Activated CD4-positive, CD25-positive, alpha-beta regulatory T cell (primary cell): ENCODE measurements around the gene NCKAP5.

Source experiments
- DNase-seq, 4 experiments: peaks; one replicate each; lab custom pipeline; 2025; lab: John Stamatoyannopoulos, UW

NCKAP5 gene

DNA sequence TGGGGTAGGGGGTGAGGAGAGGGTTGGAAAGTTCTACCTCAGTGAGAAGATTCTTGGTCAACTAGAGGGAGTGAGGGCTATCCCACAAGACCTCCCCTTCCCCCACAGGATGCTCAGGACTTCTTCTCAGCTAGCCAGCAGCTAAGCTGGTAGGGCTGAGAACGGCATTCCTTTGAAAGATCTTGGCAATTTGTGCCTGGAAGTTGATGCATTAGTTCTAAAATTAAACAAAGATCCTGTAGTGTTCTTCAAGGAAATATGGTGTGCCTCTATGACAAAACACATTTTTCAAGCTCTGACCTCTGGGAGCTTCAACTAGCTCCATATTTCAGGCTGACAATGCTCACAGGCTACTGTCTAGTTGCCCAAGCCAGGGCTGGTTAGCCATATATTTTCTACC lies 900.6 kb downstream of the NCKAP5 start:
- no peak for DNase-seq

DNA sequence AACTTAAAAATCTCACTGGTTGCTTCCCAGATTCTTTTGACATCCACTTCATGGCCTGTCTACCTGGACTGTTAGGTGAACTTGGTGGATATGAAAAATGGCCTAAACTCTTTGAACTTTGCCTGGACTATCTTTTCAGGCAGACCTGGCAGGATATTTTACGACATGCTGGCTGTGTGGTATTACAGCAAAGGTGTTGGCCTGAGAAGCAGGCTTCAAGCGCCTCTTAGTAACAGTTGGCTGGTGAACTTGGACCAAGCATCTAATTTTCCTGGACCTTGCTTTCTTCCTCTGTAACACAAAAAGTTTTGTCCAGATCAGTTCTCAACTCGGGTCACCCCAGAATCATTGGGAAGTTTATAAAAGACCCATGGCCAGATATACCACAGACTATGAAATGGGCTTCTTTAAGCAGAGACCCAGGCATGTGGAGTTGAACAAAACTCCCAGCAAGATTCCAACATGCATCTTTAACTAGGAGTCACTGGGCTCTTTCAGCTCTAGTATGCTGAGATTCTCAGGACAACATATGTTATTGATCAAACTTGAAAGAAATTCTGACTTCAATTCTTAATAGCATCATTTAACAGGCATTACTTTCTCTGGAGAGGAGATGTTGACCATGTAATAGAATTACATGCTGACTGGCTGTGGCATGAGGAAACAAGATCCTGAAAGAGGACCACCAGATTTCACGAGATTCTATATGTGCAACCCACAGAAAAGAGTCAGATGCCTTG lies 902.7 kb downstream of the NCKAP5 start:
- DNase-seq, result no peak

DNA sequence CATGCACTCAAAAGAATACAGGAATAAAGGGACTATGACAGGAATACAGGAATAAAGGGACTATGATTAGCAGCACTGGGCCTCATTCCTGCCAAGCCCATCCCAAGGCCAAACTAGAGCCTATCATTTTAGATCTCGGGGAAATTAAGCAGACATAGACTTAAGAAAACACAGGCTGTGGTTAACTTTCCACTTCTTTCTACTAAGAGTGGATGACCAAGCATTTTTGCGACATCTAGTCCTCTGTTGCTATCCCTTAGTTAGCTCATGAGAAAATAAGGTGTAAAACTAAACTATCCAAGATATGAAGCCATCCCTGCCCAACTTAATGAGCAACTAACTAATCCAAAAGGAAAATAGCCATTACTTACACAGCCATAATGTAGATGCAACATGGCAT lies 904.2 kb downstream of the NCKAP5 start:
- DNase-seq, result no peak

DNA sequence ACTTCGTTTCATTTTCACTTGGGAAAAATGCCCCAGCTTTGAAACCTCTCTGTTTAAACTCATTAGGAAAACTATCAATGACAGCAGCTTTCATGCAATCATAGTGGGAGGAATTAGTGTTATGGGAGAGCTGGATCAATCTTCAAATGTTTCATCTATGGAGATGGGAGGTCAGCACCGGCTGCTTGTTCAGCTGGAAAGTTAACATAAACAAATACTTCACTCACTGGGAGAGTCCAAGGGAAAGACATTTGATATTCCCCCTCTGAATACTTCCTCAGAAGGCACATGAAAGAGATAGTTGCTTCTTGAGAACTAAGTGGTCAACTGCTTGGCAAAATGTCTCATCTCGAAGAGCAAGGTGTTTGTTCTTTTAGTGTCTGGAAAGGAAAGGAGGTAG lies 905.5 kb downstream of the NCKAP5 start:
- no peak for DNase-seq

DNA sequence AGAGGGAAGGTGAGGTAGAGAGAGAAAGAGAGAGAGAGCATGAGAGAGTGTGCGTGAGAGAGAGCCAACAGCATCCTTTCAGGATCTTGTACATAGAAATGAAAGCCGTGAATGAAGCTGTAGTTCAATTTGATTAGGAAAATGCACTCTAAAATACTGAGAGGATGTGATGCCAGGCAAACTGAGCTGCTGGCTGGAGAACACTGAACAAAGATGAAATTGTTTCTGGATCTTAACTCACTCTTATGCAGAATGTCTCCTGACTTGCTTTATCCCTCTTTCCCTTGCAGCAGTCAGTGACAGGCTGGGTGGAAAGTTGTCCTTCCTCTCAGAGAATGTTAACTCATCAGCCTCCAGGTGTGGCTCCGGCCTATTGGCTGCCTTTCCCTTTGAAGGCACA lies 908.9 kb downstream of the NCKAP5 start:
- DNase-seq, result no peak

DNA sequence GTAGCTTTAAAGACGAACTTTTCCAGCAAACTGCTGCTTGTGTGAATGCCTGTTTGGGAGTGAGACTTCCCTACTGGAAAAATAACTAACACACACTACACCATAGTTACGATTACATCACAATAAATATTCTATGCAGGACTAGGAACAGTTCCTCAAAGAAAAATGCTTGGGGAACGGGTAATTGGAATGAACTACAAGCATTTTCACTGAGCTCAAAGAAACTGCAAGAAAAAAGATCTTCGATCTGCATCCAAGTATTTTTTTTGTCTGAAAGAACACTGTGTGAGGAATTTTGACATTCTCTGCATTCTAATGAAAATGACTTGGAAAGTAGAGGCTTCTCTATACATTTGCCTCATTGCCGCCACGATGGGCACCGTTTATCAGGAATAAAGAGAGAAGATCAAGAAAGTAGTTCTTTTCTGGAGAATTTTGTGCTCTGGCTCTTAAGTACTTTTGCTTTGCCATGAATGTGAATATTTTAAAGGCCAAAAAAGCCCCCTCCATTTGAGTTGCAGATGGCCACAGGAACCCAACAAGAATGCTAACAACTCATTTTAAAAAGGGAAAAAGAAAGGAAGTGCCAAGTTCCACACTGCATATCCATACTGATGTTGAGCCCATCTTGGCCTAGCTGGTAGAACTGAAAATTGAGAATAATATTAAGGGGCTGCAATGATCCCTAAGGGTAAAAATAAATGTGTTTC lies 911.8 kb downstream of the NCKAP5 start:
- no peak for DNase-seq

DNA sequence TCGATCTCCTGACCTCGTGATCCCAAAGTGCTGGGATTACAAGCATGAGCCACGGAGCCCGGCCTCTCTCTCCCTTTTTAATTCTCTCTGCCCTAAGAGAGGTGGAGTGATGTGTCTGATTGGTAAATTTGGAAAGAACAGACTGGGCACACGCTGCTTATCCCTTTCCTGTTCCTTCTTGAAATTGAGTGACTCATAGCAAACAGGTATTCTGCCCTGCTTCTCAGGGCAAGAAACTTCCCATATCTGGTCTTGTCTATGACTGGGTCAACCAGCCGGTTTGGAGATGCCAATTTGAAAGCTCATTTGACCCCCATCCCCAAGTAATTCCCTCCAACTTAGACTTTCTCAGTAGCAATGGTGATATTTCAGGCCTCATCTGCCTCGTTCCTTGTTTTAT lies 913.3 kb downstream of the NCKAP5 start:
- no peak for DNase-seq

DNA sequence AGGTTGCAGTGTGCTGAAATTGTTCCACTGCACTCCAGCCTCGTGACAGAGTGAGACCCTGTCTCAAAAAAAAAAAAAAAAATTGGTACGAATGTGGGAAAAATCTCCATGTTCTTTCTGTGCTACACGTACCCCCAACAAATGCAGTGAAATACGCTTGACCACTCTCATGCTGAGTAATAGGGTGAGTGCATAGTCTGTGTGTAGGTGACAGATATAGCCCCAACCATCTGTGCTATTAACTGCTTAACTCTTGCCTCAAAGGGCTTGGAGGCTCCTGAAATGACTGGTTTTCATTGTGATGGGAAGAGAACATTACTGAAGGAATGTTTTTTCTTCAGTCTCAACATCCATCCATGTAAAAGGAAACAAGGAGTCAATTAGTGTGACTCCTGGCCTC lies 913.9 kb downstream of the NCKAP5 start:
- DNase-seq, result no peak

DNA sequence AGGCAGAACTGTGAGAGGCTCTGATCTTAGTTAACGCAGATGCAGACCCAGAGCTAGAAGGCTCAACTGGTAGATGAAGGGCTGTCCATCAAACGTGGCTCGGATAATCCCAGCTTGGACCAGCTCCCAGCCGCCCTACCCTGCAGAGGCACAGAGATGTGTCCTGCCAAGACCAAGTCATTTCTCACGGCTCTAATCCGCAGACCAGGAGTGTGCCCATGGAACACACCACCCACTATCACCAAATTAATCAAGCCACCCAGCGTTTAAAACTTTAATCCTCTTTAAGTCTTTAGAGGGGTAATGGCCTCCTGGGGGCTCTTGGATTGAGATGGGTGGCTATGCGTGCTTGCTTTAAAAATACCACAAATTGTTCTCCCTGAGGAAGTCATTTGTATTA lies 915.8 kb downstream of the NCKAP5 start:
- DNase-seq, result no peak

DNA sequence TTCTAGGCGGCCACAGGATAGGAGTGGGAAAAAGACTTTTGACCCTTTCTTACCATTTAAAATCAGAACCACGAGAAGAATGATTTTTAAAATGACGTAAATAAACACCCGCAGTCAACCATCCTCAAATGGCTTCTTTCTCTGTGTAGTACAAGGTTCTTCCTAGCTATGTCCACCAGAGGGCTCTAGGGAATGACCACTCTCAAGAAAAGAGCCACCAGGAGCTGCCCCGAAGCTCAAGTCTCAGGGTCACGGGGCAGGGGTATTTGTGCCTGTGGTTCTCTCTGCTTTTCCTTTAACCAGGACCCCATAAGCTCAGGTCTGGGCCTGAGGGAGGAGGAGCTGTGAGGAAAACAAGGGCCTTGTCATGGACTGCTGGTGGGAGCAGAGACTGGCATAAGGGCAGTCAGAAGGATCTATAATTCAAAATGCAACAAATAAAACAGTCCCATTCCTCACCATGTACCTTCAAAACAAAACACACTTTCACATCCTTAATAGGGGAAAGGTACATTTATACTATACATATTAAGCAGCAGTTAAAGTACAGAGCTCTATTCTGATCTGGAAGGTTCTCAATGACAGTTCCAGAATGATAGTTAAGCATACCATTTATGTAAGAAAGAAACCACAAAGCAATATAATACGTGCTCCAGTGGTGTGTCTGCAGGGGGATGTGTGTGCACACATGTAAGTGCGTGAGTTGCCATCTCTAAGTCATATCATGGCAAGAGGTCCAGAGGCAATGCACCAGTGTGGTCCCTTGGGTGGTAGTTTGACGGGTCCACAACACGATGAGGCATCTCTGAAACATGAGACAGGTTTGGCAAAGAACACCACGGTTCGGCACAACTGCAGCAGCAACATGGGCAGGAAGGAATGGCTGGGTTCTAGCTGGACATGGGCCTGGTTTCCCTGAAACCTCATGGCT lies 916.9 kb downstream of the NCKAP5 start:
- DNase-seq, result no peak

DNA sequence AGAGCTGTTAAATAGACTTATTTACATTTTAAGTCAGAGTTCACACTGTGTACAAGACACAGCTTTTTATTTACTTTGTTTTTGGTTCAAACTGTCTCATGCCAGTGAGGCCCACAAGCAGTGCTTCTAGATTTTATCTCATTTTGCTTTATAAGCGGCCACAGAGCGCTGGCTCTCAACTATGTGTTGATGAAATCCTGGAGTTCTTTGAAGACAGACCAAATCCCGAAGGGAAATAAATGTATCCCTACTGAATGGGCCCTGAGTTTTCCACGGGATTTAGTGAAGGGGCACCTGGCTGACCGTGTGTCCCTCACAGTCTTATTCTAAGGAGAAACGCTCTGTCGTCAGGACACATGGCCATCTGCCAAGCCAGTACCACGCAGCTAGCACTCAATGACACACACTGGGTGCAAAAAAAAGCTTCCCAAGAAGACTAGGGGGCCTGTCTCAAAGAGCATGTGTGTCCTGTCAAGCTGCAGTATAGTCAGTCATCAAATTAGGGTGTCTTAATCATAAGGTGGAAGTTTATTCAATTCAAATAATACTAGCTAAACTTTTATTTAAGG lies 921.6 kb downstream of the NCKAP5 start:
- no peak for DNase-seq

DNA sequence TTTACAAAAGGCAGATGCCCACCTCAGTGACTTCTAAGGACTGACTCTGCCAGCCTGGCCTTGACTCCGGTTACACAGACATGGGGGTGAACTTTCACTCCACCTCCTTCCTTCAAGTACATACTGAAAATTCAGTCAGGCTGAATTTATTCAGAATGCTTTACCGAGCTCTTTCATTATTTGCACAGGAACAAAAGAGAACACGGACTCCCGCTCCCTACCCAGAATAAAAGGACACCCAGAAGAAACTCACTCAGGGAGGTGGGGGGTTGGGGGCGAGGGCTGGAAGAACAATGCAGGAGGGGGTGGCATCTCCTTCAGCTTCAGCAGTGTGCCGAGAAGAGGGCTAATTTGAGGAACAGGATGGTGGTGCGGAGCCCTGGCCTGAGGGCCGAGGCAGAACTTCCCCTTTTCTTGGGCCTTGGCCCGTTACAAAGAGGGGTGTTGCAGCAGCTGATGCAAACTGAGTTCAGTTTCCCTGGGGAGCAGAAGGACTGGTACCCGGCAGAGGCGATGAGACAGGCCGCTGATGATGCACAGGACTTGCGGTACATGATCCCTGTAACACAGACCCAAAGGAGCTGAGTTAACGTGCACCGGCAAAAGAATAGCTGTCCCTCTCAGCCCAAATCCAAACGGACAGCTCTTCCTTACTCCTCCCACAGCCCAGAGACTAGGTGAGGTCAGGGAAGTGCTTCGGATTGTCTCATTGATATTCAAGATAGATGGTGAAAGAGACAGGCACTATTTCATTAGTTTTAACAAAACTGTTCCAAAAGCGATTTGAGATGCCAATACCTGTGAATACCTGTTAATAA lies 922.3 kb downstream of the NCKAP5 start:
- DNase-seq, result no peak

DNA sequence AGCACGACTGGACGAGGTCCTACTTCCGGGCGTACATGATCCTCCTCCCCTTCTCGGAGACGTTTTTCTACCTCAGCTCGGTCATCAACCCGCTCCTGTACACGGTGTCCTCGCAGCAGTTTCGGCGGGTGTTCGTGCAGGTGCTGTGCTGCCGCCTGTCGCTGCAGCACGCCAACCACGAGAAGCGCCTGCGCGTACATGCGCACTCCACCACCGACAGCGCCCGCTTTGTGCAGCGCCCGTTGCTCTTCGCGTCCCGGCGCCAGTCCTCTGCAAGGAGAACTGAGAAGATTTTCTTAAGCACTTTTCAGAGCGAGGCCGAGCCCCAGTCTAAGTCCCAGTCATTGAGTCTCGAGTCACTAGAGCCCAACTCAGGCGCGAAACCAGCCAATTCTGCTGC lies 923.1 kb downstream of the NCKAP5 start:
- DNase-seq, result no peak

DNA sequence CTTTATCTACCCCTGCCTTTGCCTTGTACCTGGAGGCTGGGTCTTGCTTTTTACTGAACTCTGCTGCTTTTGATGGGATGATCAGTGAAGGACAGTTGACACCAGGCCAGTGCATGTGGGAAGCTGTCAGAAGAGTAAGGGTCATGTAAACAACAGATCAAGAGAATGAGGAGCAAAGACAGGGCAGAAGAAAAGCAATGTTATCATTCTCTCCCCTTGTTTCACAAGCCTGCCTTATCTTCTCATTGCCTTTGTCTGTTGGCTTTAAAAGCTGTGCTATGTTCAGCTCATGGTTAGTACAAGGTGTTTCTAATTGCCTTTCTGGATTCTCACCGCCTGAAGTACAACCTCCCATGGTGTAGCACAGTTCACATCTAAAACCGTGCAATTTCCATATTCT lies 925.8 kb downstream of the NCKAP5 start:
- DNase-seq, result no peak

DNA sequence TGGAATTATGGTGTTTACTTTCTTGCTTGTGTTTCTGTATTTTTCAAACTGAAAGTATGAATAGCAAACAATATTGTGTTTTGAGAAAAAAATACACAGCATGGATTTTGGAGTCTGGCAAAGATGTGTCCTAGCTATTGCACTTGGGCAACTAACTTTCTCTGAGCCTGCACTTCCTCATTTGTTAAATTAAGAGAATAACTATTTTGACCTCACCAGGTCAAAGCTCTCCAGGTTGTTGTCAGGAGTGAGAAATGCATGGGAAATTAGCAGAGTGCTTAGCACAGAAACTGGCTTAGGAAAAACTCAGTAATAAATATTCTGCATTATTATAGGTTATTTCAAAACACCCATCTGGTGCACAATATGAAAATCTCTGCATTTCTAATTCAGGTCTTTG lies 926.4 kb downstream of the NCKAP5 start:
- DNase-seq, result no peak

DNA sequence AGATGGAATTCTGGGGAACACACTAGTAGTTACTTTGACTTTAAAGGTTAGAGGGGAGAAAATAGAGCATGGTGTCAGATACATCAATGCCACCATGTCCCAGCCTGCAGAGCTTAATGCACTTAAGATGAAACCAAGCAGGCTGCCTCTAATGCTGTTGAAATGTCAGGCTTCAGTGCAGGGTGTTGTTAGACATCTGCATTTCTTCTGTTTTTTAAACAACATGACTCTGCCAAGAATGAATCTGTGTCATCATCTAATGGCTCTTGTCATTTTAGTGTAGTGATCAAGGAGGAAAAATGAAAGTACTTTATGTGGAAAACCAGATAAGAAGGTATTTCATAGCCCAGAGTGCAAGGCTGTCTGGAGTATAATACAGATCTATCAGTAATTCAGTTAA lies 928.1 kb downstream of the NCKAP5 start:
- DNase-seq, result no peak

DNA sequence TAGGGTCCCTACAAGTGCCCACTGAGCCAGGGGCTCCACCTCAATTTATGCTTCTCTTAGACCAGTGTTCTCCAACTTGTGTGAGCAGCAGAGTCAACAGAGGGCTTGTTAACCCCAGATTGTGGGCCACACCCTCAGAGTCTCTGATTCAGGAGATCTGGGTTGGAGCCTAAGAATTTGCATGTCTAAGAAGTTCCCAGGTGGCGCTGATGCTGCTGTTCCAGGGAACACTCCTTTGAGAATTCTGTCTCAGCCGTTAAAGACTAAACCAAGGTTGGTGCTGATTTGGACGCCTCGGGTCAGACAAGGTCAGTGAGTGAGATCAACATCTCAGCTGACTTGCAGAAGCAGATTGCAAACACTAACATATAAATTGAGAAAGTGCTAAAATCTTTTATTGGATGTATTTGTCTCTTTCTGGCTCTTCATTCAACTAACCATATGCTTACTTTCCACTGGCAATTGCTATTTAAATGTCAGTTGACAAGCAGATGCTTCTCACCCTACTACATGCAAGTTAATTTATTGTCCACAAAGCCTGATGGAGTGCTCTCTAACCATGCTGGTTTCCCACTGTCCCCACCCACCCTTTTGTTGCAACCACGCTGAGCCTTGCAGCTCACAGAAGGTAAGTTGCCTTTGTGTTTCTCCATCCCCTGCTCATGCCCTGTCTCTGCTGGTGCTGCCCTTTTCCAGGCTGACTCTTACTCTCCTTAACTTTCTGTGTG lies 929.8 kb downstream of the NCKAP5 start:
- DNase-seq, result no peak

DNA sequence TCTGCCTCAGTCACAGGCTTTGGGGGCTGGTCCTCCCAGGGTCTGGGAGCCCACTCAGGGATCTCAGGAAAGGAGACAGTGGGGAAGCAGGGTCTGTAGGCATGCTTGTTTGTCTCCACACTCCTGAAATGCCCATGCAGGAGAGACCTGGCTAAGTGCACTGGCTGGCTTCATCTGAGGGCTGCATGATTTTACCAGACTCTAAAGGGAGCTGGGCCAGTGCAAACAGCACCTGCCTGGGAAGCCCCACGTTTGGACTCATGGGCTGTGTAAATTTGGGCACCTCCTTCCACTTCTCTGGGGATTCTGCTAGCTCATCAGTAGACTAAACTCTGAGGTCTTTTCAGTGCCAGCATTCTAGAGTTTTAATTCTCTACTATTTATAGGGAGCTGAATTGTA lies 931.9 kb downstream of the NCKAP5 start:
- DNase-seq, result no peak

DNA sequence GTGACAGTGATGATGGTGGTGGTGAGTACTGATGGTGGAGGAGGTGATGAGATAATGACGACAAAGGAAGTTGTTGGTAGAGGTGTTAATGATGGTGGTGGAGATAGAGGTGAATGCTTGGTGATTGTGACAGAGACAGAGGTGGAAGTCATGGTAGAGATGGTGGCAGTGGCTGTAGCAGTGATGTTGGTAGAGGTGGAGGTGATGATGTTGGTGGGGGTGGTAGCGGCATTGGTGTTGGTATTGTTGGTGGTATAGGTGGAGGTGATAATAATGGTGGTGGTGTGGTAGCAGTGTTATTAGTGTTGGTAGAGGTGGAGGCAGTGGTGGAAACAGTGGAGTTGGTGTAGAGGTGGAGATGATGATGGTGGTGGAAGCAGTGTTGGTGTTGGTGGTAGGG lies 934.6 kb downstream of the NCKAP5 start:
- DNase-seq, result no peak

DNA sequence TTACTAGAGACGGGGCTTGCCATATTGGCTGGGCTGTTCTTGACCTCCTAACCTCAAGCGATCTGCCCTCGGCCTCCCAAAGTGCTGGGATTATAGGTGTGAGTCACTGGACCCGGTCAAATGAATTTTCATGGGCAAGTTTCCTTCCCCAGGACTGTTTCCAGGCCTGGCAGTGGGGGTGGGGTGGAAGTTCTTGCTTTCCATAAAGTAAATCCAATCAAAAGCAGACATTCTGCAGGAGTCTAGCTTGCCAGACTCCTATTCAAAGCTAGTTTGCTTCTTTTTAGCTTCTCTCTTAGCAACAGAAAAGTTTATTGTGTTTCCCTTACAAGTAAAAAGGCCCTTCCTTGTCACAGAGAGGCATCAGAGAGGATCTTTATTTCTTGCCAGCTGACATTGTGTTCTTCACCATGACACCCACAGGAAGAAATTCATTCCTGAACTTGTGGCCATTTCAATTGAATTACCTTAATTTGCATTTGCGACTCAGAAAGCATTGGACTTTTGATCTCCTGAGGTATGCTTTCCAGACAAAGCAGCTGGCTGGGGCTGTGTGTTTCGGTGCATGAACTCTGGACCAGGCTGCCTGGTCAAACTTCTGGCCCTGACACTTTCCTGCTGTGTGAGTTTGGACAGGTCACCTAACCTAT lies 936.1 kb downstream of the NCKAP5 start:
- no peak for DNase-seq
